ENCODE data around the gene TTC39B.

TTC39B gene

GRCh38 chr9:15115041-15115440 is 192.0 kb downstream of the TTC39B start:
- DNase-seq: no peak
